DLD1 (cell line): ENCODE results near the gene GFI1B.
"Not testable (repeated sequence)": the region's sequence is repeated elsewhere in the genome, so short reads cannot be mapped to it uniquely, and the experiment has no call there.

Experiments used
- in situ Hi-C: cut with HindIII; loops from 2 replicates; pipeline ENCODE4 v1.10.0; 2017; ENCODE audit warnings: low sequenced_read_pairs

The GFI1B gene

DNA sequence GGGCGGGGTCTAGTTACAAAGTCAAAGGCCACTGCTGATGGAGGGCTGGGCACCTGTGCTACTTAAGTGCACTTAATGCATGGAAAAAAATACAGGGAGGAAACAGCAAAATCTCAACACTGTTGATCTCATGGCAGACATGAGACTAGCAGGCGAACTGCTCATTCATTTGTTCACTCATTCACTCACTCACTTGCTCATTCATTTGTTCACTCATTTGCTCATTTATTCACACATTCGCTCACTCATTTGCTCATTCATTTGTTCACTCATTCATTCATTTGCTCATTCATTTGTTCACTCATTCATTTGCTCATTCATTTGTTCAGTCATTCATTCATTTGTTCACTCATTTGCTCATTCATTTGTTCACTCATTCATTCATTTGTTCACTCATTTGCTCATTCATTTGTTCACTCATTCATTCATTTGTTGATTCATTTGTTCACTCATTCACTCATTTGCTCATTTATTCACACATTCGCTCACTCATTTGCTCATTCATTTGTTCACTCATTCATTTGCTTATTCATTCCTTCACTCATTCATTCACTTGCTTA, 11.6 kb downstream of the GFI1B start:
- in situ Hi-C loops = not testable (repeated sequence)

DNA sequence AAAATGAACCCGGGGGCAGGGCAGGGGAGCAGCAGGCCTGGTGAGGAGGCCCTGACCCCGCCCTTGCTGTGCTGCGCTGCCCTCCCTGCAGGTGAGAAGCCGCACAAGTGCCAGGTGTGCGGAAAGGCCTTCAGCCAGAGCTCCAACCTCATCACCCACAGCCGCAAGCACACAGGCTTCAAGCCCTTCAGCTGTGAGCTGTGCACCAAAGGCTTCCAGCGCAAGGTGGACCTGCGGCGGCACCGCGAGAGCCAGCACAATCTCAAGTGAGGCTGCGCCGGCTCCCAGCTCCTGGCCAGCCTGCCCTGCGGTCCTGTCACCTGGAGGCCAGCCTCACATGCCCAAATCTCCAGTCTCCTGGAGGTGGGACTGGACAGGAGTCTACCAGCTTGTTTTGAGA, 12.3 kb downstream of the GFI1B start:
- in situ Hi-C loops = no loop called here

DNA sequence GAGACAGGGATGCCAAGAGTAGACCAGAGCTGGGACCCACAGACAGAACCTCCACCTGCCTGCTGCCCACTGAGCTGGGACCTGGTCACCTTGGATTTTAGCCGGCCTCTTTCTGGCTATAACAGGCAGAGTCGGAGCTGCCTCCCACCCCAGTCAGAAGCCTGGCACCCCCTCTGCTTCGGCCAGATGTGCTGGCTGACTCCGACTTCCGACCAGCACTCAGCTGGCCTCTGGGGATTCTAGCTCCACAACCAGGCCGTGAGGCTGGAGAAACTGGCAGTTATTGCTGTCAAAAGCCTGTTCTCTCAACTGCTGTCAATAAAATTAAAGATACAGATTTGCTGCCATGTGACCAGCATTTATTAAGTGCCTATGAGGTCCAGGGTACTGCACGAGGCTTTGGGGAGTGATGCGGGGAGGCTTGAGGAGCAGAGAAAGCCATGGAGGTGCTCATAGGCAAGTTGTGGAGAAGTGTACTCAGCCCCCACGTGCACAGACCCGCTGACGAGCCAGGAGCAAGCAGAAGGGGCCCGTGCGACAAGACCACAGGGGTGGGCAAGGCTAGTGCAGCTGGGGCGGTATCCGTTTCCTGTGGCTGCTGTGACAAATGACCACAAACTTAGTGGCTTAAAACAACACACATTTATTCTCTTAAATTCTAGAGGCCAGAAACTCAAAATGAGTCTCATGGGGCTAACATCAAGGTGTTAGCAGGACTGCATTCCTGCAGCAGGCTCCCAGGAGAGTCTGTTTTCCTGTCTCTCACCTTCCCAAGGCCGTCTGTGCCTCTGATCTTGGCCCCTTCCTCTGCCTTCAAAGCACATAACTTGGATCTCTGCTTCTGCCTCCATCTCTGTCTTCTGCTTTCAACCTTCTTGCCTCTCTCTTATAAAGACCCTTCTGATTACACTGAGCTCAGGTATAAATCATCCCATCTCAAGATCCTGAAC, 13.1 kb downstream of the GFI1B start:
- in situ Hi-C loops = no loop called here

DNA sequence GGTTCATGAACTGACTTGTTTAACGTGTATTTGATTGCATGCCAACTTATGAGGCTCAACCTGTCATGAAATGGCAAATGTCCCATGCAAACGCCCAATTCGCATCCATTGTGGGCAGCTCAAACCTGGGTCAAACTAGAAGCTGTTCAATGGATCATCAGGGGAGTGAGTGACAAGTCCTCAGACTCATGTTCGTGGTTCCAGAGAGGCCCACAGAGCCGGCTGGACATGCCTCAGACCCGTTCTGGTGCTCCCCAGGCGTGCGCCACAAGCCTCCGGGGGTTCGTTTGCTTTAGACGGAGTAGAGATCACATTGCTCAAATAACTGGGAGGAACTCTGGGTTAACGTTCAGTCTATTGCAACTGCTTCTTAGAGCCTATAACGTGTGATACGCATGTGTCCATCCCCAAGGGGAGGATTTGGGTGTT, 15.0 kb downstream of the GFI1B start:
- in situ Hi-C loops = no loop called here

DNA sequence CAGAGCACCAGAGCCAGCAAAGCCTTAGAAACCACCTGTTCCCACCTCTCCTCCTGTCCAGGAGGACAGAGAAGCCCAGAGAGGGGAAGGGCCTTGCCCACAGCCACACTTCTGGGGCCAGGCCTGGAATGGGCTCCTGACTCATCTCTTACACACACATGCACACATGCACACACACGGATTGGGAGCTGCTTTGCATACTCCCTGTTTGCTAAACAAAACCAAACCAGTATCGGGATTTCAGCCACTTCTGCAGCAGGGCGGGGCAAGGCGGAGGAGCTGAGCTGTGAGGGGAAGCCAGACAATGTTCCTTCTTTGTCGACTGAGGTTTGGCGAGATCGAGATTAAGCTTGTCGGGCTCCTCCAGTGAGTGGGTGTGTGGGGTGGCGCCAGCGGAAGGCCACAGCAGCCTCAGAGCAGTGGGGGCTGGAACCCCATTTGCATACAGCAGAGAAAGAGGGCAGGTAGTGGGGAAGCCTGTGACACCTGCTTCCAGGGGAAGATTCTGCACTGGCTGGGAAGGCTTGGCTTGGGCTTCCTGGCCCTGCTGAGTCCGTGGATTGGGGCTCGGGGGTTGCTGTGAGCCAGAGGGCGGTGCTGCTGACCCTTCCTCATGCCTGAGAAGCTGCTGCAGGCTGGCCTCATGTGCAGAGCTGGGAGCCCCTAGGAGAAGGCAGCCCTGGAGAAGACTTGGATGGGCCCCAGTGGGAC, 16.1 kb downstream of the GFI1B start:
- in situ Hi-C loops = no loop called here

DNA sequence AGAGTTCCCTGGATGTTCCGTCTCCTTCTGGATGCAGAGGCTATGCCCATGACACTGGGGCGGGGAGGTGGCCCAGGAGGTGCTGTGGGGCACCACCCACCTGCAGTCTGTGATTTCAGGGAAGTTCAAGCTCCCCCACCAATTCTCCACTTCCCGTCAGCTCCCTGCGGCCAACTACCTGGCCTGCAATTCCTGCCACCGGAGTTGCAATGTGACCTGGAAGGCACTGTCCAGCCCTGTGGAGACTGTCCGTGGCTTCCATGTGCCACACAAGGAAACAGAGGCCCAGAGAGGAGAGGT, 16.6 kb downstream of the GFI1B start:
- in situ Hi-C loops = no loop called here

DNA sequence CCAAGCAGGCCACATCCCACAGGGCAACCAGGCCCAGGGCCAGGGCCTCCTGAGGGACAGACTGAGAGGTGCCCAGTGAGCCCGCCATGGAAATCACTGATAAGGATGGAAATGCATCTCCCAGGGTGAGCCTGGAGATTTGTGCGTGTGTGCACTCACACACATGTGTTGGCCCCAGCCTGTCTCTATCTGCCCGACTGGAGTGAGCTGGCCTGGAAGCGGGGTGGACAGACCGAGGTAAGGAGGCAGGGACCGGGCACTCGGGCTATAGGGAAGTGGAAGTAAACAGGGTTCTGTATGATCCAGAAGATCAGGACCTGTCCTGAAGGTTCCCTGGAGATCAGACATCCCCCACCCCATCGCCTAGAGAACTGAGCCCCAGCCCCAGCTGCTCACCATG, 17.4 kb downstream of the GFI1B start:
- in situ Hi-C loops = no loop called here

DNA sequence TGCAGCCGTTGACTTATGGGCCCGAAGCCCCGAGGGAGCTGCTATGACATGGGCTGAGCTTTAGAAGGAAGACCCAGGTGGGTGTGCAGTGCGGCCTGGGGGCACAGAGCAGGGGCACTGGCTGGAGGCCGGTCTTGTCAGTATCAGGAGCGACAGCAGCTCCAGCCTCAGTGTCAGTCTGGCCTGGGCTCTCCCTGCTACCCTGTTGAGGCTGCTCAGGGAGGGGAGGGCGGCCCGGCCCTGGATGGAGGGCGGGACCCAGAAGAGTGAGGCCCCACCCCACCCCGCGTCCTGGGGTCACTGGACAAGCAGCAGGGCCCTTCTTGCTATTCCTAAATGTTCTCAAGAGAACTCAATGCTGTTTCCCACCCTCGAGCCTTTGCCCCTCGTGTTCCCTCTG, 18.0 kb downstream of the GFI1B start:
- in situ Hi-C loops = no loop called here

DNA sequence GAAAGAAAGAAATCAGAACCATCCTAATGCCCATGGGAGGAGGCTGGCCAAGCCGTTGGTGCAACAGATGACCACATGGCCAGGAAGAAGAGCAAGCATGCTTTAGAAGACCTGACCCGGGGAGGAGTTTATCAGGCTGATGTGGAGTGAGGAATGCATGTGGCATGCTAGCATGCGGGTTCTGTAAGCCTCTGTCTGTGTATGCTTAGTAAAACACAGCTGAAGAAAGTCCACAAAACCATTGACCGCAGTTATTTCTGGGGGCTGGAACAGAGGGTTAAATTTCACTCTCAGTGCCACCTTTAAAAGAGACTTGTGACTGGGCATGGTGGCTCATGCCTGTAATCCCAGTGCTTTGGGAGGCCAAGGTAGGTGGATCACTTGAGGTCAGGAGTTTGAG, 19.1 kb downstream of the GFI1B start:
- in situ Hi-C loops = no loop called here

DNA sequence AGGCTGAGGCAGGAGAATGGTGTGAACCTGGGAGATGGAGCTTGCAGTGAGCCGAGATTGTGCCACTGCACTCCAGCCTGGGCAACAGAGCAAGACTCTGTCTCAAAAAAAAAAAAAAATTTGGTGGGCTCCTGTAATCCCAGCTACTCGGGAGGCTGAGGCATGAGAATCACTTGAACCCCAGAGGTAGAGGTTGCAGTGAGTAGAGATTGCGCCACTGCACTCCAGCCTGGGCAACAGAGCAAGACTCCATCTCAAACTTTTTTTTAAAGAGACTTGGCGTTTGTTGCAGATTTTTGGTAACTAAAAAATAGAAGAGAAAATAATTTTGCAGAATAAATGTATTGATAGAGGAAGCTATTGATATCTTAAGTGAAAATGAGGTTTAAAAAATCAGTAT, 19.7 kb downstream of the GFI1B start:
- in situ Hi-C loops = not testable (repeated sequence)

DNA sequence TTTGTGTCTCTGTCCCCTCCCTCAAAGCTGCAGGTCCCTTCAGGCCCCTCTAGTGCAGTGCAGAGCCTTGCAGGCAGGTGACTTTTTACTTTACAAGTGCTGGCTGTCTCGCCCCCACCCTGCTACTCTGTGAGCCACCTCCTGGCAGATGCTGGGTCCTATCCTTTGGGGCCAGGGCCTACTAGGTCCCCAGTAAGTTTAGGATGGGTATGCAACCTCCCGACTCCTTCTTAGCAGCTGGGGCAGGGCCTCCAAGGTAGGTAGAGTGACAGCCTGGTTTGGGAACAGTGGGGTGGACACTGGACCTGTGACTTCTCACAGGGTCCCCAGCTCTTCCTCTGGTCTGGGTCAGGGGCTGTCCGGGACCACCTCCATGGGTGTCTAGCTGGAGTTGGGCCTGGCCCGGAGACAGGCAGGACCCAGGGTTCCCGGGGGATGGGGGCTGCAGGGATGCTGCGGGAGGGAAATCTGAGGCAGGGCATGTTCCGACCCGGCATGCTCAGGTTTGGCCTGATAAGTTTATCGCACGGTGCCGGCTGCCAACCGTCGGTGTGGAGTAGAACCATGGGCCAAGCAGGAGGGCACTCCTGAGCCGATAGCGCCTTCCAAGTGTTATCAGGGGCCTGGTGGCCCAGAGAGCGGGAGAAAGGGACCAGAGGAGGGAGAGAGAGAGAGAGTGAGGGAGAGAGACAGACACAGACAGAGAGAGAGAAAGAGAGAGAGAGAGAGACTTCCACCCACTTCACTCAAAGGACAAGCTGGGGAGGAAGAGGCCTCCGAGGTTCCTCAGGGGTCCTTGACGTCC, 20.5 kb downstream of the GFI1B start:
- in situ Hi-C loops = no loop called here

DNA sequence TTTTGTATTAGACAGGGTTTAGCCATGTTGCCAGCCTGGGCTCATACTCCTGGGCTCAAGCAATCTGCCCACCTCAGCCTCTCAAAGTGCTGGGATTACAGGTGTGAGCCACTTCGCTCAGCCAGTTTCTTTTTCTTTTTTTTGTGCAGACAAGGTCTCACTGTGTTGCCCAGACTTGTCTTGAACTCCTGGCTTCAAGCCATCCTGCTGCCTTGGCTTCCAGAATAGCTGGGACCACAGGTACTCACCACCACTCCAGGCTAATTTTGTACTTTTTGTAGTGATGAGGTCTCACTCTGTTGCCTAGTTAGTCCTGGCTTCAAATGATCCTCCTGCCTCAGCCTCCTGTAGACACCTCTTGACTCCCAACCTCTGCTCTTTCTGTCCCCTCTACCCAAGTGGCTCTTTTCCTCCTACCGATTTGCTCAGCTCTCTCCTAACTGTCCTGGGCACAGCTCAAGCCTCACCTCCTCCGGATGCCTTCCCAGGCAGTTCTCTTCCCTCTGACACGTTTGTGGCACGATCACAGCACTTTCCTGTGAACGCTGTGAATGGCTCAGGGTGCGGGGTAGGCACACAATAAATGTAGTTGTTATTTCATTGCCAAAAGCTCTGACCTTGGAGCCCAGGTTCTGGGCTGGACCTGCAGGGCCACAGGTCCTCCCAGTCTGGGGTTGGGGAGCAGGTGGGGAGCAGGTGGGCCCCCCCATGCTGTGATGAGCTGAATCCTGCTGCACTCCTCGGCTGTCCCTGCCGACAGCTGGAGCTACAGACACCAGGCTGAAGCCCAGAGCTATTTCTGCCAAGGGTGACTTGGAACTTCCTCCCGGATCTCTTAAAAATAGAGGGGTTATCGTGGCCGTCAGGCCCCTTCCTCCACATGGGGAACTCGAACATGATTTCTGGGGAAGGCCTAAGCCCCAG, 23.9 kb downstream of the GFI1B start:
- in situ Hi-C loops = no loop called here

DNA sequence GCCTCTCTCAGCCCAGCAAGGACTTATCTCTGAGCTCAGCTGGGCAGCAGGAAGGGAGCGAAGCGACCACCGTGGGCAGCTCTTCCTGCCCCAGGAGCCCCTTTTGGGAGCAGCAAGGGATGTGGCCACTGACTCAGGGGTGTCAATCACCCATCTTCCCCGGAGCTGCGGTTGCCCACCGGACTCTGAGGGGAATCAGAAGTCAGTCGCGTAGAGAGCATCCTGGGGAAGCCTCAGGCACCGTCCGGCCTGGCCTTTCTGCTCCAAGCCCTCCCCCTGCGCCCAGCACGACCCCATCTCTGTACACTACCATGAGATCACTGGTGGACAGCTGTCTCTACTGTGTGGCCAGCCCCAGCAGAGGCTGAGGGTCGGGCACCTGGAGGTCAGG, 24.6 kb downstream of the GFI1B start:
- in situ Hi-C loops = no loop called here

DNA sequence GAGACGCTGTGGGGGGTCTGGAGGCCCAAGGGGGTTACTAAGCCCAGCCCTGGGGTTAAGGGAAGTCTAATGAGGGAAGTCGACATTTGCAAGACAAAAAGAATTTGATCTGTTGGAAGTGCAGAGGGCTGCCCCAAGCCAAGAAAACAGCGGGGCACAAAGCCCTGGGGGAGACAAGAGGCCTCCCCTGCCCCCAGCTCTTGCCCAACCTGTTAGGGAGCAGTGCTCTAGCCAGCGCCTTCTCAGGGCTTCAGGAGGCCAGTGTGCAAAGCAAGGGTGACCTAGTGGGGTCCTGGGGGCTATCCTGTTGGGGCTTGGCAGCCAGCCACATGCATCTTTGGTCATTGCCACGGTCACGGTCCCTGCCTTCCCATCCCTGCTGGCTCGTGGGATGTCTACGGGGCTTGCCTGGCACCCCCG, 25.2 kb downstream of the GFI1B start:
- in situ Hi-C loops = no loop called here

DNA sequence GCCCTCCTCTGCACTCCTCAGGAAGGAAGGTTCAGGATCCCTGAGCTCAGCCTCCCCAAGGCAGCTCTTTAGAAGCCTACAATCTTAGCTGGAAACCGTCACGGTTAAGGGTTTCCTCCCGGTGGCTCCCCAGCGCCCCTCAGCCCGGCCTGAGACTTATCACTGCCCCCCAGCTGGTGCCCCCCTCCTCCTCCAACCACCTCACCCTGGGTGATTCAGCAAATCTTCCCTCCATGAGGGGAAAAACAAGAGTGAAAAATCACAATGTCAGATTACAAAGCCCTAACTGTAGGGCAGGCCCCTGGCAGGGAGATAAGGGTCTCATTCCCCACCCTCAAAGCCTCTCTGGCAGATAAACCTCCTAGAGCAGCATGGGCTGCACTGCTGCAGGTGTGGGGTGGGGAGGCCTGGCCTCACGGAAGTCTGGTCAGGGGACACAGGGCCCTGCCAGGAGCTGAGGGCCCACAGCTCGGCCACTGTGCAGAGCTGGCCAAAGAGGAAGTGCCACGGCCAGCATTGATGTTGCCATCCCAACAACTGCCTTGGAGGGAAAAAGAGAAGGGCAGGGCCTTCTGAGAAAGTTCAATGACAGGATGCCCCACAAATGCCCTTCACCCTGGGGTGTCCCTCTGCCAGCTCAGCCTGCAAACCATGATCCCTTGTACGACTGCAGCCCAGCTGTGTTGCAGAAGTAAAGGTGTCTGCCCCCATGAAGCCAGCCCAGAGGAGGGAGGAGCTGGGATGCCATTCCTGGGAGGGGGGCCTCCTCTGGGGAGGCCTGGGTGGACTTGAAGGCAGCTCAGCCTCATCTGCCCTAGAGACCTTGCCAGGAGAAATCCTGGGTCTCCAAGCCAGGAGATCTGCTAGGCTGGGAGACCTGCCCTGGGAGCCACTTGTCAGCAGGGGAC, 25.9 kb downstream of the GFI1B start:
- in situ Hi-C loops = no loop called here

DNA sequence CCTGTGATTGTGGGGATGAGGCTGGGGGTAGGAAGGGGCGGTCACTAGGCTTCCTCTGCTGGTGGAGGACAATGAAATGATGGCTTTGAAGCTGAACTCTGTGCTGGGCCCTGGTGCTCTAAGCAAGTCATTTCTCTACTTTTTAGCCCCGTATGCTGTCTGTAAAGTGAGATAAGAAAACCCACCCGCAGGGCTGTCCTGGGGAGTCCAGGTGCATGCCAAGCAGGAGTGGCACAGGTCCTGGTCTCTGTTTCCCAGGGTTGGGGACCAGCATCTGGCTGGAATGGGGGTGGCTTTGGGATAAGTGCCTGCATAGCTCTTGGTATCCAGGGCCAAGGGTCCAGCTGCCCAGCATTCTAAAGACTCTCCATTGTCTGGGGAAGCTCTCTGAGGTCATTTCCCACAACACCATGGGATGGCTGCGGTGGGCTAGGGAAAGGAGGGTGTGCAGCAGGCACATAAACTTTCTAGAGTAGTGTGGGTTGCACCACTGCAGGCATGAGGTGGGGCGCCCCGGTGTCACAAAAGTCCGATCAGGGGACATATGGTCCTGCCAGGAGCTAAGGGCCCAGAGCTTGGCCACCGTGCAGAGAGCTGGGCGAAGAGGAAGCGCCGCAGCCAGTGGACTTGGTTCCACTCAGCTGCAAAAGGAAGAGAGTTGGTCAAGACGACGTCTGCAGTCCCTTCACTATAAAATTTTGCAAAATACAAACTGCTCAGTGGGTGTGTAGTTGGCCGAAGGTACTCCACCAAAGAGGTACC, 26.7 kb downstream of the GFI1B start:
- in situ Hi-C loops = no loop called here

DNA sequence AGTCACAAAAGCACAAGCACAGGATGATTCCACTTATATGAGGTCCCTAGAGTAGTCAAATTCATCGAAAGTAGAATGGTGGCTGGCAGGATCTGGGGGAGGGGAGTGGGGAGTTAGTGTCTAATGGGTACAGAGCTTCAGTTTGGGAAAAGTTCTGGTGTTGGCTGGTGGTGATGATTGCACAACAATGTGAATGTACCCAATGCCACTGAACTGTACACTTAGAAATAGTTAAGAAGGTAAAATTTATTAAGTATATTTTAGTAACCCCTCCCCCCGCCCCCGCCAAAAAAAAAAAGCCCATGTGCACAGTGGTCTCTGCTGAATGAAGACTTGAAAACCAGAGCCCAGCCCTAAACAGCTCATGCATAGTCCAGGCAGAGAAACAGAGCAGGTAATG, 27.5 kb downstream of the GFI1B start:
- in situ Hi-C loops = no loop called here

DNA sequence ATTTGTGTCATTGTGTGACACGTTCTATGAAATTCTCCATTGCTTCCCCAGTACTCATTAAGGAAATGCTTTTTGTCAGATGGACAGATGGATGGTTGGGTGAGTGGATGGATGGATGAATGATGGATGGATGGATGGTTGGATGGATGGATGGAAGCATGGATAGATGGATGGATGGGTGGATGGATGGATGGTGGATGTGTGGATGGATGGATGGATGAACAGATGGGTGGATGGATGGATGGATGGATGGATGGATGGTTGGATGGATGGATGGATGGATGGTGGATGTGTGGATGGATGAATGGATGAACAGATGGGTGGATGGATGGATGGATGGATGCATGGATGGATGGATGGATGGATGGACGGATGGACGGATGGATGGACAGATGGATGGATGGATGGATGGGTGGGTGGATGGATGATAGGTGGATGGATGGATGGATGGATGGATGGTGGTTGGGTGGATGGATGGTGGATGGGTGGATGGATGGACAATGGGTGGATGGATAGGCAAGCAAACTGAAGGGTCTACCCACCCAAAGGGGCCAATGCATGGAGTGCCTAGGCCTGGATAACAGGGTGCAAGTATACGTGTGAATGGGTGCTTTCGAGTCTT, 28.3 kb downstream of the GFI1B start:
- in situ Hi-C loops = no loop called here
